ENCODE measurements around the gene PLA2G6.

Gene PLA2G6

DNA sequence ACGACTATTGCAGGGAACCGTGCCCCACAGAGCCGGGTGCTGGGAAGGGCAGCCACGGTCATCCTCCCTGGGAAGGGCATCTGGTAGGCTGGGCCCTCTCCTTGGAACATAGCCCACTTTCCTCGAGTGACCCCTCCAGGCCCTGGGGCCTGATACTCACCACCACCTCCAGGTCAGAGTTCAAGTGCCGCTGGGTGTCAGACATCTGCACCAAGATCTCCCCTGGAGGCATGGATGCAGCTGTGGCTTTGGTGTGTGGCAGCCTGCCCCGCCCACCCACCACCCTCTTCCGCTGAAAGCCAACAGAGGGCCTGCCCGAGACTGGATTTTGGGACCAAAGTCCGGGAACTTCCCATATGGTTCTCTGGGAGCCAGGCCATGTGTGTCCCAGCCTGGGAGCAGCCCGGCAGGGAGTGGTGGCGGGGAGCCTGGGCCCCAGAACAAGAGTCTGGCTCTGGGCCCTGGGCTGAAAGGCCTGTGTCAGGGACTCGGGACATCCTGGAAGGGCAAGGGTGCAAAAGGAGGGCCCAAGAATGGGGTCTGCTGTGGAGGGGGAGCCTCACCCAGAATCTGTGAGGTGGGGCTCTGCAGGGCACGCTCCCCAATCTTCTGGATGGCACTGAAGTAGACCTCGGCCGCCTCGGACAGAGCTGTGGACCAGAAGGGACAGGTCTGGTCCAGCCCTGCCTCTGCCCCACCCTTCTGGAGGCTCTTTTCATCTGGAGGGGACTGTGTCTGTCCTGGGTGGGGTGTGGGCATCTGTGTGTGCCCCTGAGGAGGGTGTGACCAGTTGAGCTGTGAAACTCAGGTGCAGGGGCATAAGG, 73.7 kb downstream of the PLA2G6 start:
- DNase-seq (ENCODE audit: low read depth): no peak
- H3K4me3 ChIP-seq (ENCODE audit: low read length): no peak overlapping the region
- TF ChIP-seq, protein P1, sequence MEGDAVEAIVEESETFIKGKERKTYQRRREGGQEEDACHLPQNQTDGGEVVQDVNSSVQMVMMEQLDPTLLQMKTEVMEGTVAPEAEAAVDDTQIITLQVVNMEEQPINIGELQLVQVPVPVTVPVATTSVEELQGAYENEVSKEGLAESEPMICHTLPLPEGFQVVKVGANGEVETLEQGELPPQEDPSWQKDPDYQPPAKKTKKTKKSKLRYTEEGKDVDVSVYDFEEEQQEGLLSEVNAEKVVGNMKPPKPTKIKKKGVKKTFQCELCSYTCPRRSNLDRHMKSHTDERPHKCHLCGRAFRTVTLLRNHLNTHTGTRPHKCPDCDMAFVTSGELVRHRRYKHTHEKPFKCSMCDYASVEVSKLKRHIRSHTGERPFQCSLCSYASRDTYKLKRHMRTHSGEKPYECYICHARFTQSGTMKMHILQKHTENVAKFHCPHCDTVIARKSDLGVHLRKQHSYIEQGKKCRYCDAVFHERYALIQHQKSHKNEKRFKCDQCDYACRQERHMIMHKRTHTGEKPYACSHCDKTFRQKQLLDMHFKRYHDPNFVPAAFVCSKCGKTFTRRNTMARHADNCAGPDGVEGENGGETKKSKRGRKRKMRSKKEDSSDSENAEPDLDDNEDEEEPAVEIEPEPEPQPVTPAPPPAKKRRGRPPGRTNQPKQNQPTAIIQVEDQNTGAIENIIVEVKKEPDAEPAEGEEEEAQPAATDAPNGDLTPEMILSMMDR (IDR thresholded peaks at IDR 0.05; ENCODE audit: insufficient read depth, low read depth, low read length, missing control alignments): no peak

DNA sequence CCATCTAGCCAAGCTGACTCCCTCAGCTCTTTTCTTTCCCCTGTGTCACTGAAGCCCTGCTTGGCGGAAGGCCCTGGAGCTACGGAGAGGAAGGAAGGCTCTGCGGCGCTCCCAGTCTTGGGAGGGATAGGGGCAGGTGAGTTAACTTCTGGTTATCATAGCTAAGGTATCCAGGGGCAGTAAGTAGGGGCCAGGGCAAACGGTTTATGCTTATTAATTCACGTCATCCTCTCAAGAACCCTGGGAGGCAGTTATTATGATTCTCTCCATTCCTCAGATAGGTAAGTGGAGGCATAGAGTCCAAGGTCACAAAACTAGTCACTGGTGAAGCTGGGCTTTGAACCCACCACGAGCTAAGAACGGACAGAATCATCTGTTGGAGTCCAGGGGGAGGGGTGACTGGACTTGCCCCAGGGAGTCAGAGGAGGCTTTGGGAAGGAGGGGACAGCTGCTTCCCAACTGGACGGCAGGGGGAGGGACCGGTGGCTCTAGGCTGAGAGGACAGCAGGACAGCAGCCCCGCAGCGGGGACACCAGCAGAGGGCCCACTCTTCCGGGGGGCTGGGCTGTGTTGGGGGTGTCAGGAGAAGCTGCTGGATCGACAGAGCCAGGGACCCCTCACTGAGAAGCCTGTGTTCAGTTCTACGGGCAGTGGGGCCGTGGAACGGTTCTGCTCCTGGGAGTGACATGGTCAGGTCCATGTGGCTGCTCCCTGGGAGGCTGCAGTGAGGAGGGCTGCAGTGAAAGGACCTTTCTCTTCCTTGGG, 74.6 kb downstream of the PLA2G6 start:
- DNase-seq (ENCODE audit: low read depth): no peak
- TF ChIP-seq, protein P1 (IDR thresholded peaks at IDR 0.05; ENCODE audit: insufficient read depth, low read depth, low read length, missing control alignments): no peak
- no peak overlapping the region for H3K4me3 ChIP-seq (ENCODE audit: low read length)

DNA sequence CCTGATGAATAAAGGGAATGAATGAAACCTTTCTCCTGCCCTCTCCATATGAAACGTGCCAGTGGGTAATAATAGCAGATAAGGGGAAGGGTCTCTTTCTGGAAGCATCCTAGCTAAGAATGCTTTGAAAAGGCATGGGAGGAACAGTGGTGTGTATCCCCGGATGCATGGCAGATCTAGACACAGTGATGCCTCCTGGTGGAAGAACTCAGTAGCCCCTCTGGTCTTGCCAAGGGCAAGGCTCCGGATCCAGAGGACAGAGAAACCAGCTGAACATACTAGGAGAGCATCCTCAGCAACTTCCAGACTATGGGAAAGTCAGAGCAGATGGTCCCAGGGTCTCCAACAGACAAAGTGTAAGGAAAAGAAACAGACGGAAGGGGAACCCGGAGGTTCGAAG, 77.5 kb downstream of the PLA2G6 start:
- TF ChIP-seq, protein P1 (IDR thresholded peaks at IDR 0.05; ENCODE audit: insufficient read depth, low read depth, low read length, missing control alignments): peak; percentile 29
- no peak overlapping the region for H3K4me3 ChIP-seq (ENCODE audit: low read length)
- no peak for DNase-seq (ENCODE audit: low read depth)

DNA sequence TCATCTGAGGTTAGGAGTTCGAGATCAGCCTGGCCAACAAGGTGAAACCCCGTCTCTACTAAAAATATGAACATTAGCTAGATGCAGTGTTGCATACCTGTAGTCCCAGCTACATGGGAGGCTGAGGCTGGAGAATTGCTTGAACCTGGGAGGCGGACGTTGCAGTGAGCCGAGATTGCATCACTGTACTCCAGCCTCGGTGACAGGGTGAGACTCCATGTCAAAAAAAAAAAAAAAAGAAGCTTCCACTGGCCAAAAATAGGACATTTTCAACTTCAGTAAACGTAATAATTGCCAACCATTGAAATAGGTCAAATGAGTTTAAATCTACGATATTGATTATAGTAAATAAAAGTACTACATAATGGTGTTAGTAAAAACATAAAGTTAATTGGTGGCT, 78.0 kb downstream of the PLA2G6 start:
- TF ChIP-seq, protein P1 (IDR thresholded peaks at IDR 0.05; ENCODE audit: insufficient read depth, low read depth, low read length, missing control alignments): no peak

DNA sequence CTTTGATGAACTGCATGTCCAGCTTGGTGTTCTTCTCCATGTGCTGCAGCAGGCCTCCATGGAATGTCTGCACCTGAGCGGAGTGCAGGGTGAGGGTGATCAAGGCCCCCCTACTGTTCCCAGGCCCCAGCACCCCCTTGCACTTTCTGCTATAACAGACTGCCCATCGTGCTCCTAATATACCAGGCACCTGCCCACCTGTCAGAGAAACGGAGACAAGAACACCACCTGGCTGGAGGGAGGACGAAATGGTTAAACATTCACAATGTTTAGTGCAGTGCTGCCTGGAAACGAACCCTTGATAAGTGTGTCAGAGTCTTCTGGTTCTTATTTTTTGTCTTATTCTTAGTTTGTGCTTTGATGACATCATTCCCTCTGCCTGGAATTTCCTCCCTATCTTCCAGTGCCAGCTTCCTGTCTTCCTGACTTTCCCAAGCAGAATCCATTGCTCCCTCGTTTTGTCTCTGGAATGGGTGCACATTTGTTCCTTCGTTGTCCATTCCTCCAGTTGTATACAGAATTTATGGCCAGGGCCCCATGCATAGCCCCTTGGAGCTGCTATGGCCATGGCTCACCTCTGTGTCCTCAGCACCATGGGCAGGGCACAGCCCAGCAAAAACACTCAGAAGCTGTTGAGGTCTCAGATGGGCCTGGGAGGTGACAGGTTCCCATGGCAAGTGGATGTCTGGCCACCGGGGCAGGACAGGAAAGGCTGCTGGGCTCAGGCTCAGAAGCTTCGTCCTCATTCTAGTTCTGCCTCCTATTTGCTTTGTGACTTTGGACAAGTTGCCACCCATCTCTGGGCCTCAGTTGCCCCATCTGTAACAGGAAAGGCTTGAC, 83.0 kb downstream of the PLA2G6 start:
- no peak for DNase-seq (ENCODE audit: low read depth)
- TF ChIP-seq, protein P1 (IDR thresholded peaks at IDR 0.05; ENCODE audit: insufficient read depth, low read depth, low read length, missing control alignments): no peak

More for the DNA sequence above, 78.0 kb downstream of the PLA2G6 start:
- no peak overlapping the region for H3K4me3 ChIP-seq (ENCODE audit: low read length)
- no peak for DNase-seq (ENCODE audit: low read depth)

DNA sequence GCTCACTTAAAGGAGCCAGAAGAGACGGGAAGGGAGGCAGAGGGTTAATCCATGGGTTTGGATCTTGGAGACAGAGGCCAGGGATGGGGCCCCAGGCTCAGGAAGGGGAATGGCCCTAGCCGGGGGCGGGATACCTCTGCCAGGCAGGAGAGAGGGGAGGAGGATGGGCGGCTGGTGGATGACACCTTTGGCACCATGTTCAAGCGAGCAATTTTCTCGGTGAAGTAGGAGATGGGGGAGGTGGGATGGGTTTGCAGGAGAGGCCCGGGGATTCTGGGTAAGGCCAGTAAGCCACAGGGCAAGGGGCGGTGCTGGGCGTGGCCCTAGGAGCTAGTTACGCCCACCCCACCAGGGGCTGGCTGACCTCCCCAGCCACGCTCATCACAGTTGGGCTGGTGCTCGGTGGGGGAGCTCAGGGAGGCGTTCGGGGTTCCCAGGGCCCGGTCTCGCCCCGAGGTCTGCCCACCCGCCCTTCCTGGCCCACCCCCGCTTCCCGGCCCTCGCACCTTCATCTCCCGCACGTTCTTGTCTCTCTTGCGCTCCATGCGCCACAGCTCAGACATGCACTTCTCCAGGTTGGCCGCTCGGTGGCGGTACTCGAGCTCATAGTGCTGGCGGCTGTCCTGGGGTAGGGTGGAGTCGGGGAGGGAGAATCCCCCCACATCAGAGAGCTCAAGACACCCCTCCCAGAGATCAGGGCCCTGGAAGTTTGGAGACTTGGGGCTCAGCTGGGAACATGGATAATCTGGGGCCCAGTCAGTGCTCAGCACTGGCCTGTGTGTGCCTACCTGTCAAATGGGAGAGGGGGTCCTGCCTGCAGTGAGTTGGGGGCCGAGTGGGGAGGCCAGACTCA, 83.8 kb downstream of the PLA2G6 start:
- no peak for DNase-seq (ENCODE audit: low read depth)
- H3K4me3 ChIP-seq (ENCODE audit: low read length): no peak overlapping the region
- TF ChIP-seq, protein P1 (IDR thresholded peaks at IDR 0.05; ENCODE audit: insufficient read depth, low read depth, low read length, missing control alignments): peak; percentile 48

More for the DNA sequence above, 83.0 kb downstream of the PLA2G6 start:
- no peak overlapping the region for H3K4me3 ChIP-seq (ENCODE audit: low read length)

Data from epithelial cell of esophagus (primary cell).